Dermis microvascular lymphatic vessel endothelial cell (primary cell): ENCODE results near the gene E2F2. TPM values are rescaled to one million over a fixed set of nuclear protein-coding genes. Genes with fewer than 3 reads are reported as not detected.

Experiments used
- DNase-seq, 2 donors: peaks; one replicate each; pipeline versions ENCODE4 v3.0.0 to v3.0.0-alpha.2; 2010; ENCODE audit warnings: low read depth in 2 of 2
- total RNA-seq: library from RNA; depleted of rRNA; stranded (reverse); fragments of >200 nt; gene quantifications from 2 replicates; pipeline ENCODE4 v1.2.1, GENCODE V29; 2014

Gene E2F2, protein sequence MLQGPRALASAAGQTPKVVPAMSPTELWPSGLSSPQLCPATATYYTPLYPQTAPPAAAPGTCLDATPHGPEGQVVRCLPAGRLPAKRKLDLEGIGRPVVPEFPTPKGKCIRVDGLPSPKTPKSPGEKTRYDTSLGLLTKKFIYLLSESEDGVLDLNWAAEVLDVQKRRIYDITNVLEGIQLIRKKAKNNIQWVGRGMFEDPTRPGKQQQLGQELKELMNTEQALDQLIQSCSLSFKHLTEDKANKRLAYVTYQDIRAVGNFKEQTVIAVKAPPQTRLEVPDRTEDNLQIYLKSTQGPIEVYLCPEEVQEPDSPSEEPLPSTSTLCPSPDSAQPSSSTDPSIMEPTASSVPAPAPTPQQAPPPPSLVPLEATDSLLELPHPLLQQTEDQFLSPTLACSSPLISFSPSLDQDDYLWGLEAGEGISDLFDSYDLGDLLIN
- total RNA-seq = 1.4 and 1.9 TPM in 2 replicates

DNA sequence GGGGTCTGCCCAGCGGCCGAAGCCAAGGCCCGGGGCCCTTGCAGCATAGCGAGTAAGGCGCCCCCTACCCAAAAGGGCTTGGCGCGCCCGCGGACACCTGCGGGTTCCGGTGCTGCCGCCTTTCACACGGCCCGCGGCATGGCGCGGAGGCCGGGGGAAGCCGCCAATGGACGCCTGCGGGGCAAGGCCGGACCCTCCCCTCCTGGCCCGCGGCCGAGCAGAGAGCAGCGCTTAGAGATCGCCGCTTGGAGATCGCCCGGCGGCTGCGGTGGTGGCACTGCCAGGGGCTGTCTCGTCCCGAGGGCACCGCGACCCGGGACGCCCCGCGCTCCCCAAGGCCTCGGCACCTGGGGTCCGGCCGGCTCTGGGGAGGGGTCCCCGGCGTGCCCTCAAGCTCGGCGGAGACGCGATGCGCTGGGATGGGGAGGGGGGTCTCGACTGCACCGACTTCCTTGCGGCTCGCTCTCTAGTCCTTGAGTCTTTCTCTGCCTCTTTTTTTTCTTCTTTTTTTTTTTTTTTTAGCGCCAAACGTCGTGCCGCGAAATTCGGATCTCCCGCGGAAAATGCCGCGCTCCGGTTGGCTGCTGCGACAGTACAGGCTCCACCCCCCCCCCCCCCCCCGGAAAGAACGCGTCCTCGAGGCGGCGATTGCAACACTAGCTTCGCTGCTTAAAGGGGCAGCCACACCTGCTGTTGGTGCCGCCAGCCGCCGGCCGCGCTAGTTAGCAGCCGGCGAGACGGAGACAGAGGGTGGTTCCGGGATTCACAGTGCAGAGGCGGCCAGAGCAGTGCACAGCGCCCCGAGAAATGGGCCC is at the start of gene E2F2:
E2F2 (minus strand) TSS at position 487 of the 815 bp plus-strand sequence; CDS start at position 47, 440 bp downstream.
- peak; percentile 43 to 83 for DNase-seq

DNA sequence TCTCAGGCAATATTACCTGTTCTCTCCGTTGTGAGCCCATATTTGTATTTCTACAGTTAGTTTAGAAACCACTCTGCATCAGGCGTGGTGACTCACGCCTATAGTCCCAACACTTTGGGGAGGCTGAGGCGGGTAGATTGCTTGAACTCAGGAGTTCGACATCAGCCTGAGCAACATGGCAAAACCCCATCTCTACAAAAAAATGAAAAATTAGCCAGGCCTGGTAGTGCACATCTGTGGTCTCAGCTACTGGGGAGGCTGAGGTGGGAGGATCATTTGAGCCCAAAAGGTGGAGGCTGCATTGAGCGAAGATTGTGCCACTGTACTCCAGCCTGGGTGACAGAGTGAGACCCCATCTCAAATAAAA is 47.9 kb upstream of the E2F2 start:
- DNase-seq = no peak

DNA sequence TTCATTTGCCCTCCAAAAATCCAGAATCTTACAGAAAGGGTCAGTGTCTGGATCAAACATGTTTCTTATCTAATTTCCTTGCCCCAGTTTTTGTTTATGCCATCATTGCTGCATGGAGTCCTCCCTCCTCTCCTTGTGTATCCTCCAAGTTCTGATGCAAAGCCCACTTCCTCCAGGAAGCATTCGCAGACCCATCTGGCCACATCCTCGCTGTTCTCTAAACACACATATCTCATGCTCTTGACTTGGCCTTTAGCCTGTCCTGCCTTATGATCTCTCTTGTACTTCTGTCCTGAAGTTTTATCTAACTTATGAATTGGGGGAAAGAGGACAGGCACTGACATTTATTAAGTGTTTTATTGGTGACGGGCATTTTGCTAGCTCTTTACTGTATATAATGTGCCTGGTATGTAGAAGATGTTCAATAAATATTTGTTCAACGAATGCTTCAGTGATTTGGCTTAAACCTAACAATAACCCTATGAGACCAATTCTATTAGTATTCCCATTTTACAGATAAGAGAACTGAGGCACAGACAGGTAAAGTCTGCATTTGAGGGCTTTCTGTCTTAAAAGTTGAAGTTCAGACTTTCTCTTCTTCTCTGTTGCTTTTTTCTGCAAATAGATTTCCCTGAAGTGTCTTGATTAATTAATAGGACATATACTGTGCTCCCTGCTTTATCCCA is 47.4 kb upstream of the E2F2 start:
- peak in 1 of 2 donors; percentile 35 for DNase-seq

DNA sequence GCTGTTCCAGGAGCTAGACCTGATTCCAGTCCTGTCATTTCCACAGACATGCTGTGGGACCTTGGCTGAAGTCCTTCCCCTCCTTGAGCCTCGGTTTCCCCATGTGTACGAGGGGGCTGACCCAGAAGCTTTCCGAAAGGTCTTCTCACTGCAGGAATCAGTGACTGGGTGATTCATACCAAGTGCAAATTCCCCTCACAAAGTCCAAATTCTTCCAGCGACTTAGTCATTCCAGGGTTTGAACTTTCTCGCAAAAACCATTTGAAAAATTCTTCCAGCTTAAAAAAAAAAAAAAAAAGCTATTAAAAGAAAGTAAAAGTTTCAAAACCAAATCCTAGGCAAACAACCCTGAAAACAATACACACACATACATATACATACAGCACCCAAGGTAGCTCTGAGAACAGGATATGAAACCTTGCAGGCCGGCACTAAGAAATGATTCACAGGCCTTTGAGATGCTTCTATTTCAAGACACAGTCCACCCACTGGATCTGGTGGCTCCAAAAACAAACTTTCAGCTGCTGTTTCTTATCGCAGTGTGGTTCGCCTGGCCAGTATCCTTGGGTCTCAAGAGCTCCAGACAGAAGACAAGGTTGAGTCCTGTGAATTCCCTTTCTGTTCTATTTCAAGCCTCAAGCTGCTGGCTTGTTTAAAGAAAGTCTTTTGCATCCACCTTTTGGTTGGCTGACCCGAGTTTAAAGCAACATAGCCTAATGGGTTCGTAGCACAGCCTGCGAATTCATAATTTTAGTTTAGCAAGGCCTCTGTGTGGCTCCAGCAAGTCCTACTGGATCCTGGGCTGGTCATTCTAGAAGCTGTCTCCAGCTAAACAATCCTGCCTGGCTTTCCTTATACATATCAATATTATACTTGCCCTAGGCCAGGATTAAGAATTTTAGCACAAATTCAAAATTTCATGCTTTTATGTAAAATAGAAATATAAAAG is 46.3 kb upstream of the E2F2 start:
- peak in 1 of 2 donors; percentile 74 for DNase-seq

DNA sequence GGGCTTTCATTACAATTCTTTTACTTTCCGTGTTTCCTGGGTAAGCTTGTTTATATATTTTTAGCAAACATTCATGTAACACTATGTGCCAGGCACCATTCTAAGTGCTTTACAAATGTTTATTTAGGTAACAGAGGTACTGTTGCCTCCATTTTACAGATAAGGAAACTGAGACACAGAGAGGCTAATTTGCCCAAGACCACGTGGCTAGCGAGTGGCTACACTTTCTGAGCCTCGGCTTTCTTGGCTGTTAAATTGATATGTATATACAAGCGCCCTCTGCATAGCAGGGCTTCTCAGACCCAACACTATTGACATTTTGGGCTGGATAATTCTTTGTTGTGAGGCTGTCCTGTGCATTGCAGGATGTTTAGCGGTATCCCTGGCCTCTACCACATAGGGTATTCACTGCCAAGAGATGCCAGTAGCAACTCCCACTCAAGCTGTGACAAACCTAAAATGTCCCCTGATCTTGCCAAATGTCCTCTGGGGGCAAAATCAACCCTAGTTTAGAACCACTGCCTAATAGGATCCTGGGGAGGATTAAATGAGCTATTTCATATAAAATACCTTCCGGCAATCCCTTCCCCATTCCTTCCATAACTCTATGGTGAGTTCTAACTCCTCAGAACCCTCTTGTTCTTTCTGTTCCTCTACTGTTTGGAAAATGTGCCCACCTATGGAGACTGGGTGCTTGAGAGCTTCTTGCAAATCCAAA is 45.5 kb upstream of the E2F2 start:
- no peak for DNase-seq

DNA sequence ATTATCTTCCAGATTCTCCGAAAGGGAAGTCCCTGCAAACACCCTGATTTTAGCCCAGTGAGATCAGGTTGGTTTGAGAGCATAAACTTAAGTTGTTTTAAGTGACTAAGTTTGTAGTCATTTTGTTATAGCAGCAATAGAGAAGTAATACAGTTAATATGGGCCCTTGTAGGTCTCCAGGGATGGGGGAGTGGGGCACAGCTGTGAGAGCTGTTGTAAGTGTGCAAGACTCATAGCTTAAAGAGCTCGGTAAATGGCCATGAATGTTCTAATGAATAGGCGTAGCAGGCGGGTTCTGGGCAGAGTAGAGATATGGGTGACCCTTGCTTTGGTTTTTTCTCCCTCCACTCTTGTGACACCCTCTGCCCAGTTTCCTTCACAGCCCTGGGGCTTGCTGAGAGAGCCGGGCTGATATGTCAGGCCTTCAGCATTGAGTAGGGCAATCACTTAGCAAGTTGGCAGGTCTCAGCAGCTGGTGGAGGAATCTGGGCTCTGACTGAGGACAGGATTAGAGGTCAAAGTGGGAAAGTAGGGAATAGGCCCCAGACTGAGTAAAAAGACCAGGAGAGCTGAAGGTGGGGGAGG is 44.3 kb upstream of the E2F2 start:
- DNase-seq = no peak

DNA sequence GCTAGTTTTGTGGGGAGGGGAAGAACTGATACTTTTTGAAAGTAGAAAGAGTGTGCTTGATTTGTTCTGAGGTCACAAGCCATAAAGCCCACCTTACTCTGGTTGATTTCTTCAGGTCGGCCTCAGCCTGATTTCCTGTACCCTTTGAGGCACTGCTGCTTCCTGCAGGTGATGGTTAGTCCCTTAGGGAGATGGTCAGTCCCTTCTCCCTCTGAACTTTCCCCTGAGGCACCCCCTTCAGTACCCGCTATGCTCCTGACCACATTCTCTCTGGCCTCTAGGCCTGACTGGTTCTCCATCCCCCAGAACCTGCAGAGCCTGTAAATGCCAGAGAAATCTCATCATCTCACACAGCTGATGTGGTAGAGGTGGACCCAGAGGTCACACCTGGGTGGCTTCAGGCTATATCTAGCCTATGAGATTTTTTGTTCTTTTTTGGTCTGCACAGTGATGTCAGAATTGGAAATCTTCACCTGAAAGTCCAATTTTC is 43.3 kb upstream of the E2F2 start:
- DNase-seq = no peak

DNA sequence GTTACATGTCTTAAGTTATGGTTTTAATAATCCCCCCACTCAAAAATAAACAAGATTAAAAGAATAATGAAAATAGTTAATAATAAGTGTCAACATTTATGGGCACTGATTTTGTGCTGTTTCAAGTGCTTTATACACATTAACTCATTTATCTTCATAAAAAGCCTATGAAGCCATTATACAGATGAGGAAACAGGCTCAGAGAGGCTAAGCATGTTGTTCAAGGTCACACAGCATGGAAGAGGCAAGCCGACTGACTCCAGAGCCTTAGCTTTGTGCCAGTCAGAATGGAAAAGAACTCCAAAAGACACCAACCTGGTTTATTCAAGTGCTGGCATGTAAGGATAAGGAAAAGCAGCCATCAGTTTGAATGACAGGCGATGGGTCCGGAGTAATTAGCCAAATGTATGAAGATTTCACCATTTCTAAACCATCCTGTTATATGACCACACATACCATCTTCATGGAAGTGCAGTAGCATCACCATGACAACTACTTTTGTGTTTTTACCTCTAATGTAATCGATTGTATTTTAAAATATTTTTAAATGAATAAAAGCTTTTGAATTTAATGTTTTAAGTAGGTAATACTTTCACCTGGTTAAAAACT is 42.6 kb upstream of the E2F2 start:
- no peak for DNase-seq

DNA sequence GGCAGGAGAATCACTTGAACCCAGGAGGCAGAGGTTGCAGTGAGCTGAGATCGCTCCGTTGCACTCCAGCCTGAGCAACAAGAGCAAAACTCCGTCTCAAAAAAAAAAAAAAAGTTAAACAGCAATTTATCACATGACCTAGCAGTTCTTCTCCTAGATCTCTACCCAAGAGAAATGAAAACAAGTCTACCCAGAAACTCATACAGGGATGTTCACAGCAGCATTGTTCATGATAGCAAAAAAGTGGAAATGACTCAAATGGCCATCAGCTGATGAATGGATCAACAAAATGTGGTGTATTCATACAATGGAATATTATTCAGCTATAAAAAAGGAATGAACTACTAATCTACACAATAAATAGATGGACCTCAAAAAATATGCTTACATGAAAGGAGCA is 40.4 kb upstream of the E2F2 start:
- DNase-seq = no peak

DNA sequence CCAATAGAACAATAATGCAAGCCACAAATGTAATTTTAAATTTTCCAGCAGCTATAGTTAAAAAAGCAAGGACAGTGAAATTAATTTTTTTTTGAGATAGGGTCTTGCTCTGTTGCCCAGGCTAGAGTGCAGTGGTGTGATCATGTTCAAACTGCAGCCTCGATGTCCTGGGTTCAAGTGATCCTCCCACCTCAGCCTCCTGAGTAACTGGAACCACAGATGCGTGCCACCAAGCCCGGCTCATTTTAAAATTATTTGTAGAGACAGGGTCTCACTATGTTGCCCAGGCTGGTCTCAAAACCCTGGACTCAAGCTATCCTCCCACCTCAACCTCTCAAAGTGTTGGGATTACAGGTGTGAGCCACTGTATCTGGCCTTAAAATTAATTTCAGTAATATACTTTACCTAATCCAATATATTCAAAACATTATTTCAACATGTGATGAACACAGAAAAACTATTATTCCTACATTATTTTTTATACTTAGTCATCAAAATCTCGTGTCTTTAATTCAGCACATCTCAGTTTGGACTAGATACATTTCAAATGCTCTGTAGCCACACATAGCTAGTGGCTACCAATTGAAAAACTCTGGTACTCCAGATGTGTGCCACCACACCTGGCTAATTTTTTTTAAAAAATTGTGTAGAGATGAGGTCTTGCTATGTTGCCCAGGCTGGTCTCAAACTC is 39.1 kb upstream of the E2F2 start:
- no peak for DNase-seq

DNA sequence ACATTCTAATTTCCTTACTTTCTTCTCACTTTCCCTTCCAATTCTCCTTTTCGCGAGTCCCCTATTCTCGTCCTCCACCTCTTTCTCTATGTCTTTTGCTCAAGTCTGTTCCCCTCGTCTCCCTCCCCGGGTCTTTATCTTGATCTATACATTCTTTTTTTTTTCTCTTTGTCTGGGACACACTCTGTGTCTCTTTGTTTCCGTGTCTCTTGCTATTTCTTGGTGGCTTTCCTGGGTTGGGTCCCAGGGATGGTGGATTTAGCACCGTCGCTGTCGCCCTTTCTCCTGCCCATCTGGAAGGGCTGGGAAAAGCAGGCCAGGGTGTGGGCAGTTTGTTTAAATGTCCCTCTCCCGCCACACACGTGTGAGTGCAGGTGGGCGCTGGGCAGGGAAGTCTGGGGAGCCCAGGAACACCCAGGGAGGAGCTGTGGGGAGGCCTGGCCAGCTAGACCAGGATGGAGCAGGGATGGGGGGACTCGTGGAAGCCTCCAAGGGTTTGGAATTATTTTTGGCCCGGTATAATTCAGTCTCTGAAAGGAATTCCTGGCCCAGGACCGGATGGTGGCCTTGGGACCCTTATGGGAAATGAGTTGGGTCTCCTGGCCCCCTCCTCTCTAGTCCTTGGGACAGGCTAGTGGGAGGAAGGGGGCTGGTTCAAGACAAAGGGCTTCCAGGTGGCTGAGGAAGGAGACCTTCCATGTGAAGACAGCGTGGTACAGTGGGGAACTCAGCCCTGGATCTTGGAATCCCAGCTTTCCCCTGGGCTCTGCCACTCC is 37.8 kb upstream of the E2F2 start:
- no peak for DNase-seq

DNA sequence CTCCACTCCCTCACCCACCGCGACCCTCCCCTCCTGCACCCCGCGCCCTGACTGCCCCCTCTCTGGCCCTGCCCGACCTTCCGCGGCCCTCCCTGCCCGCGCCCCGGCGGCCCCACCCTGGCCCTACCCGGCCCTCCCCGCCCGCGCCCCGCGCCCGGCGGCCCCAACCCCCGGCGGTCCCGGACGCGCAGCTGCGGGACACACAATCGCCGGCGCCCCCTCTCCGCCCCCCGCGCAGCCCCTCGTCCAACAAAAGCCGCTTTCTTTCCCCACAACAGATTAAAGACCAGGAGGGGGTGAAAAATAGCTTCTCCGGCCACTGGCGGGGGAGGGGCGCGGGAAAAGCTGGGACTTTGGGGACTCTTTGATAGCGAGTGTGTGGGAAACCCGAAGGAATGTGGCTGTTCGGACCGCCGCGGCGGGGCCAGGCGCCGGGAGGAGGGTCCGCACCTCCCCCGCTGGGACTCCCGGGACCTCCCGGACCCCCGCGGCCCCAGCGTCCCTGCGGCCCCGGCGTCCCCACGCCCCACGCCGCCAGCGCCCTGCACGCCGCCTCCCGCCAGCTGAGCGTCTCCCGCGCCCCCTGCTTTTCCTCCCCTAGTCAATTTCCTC is 37.1 kb upstream of the E2F2 start:
- peak in 1 of 2 donors; percentile 24 for DNase-seq

DNA sequence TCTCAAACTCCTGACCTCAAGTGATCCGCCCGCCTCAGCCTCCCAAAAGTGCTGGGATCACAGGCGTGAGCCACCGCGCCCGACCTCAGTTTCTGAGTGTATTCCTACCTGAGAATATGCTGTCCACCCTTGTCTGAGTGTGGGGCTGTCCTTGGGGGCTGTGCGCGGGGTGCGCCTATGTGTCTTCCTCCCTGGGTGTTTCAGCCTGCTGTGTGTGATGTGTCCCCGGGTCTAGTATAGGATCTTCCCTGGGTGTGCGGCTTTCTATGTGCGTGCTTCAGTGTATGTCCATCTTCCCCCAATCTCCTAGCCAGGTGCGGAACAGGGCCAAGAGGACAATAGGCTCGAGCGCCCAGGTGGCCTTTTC is 36.6 kb upstream of the E2F2 start:
- DNase-seq = no peak

DNA sequence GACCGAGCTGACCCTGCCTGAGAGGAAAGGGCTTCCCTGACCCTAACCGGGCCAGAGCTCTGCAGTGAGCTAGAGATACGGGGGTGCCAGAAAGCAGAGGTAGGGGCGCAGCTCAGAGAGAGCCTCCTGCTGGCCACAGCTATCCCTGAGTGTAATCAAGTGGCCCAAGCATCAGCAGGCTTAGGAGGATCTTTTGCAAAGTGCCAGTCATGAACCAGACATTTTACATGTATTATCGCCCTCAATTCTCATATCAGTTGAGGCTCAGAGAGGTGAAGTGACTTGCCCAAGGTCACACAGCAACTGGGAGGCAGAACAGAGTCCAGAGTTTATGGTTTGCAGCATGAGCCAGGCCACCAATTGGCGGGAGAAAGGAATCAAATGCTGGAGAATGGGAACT is 35.3 kb upstream of the E2F2 start:
- no peak for DNase-seq

DNA sequence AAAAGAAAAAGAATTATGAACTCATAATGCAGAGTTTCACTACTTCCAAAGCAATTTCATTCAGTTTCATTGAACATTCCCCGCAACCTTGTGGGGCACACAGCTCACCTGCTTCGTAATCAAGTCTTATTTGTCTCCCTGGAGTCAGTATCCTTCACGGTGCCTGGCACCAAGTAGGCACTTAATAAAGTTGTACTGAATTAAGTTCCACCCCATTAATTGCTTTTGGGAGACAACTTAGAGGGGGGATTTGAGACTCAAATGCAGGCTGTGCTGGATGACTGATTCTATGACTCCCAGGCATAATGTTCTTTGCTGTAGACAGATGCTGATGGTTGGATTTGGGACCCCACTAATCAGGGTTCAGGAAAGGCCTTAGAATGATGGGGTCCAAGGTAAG is 34.7 kb upstream of the E2F2 start:
- no peak for DNase-seq

DNA sequence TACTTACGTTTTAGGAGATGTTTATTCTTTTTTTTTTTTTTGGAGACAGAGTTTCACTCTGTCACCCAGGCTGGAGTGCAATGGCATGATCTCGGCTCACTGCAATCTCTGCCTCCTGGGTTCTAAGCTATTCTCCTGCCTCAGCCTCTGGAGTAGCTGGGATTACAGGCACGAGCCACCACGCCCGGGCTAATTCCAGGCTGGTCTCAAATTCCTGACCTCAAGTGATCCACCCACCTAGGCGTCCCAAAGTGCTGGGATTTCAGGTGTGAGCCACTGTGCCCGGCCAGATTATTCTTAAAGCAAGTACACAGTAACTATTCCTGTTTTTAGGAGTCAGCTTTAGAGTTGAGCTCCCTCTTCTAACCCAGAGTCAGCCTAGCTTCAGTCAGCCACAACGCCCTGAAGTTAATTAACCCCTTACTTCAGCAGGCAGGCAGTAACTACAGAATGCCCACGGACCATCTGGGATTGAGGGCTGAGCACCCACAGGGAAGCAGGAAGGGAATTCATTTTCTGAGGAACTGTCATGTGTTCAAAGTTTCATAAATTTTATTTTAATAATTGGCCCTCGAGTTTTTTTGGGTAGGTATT is 33.6 kb upstream of the E2F2 start:
- DNase-seq = no peak

DNA sequence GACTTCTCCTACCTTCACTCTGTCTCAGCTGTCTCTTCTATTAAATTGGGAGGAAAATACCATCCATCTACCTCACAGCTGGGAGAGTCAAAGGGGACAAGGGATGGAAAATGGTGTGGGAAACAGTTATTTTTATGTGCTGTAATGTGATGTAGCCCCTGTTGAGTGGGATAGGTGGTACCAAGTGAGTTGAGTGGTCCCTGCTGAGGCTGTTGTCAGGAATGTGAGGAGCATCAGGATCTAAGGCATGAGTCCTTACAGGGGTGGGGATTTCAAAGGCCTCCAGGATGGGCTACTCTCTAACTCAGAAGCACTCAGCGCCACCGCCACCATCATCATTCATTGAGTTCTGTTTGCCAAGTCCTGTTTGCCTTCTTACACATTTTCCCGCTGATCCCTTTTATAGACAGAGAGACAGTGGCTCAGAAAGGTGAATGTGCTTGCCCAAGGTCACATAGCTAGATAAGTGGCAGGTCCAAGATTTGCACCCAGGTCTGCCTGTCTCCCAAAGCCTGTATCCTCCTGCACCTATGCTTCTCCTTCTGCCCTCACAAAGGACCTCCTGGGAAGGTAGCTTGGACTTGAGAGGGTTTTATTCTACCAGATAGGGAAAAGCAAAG is 32.8 kb upstream of the E2F2 start:
- no peak for DNase-seq
